Stimulated activated naive CD4-positive, alpha-beta T cell (primary cell): ENCODE measurements around the gene CDC73.
"Not testable (repeated sequence)": the region's sequence is repeated elsewhere in the genome, so short reads cannot be mapped to it uniquely, and the experiment has no call there.

Source experiments
- DNase-seq, 6 experiments: peaks; one replicate each; lab custom pipeline; 2025; lab: John Stamatoyannopoulos, UW

CDC73 gene

DNA sequence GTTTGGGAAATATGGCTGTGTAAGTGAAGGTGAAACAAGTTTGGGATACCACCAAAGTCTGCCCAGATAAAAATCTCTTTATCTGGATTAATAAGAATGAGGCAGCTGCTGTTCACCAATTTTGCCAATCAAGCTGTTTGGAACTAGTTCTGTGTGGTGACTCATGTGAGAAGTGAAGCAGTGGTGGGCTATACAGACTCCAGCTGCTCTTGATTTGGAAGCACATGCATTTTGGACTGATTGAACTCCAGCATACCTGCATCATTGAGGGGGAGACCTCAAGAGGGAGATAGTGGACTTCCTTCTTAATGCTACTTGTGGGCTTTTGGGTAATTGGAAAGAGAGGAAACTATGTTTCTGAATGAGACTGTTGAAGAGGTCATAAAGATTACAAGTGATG is 163.8 kb downstream of the CDC73 start:
- DNase-seq, result no peak

- DNase-seq, result not testable (repeated sequence)
Measured at GRCh38 chr1:193288548-193289080, 166.8 kb downstream of the CDC73 start.

- DNase-seq, result no peak
Measured at GRCh38 chr1:193293726-193294125, 171.9 kb downstream of the CDC73 start.

DNA sequence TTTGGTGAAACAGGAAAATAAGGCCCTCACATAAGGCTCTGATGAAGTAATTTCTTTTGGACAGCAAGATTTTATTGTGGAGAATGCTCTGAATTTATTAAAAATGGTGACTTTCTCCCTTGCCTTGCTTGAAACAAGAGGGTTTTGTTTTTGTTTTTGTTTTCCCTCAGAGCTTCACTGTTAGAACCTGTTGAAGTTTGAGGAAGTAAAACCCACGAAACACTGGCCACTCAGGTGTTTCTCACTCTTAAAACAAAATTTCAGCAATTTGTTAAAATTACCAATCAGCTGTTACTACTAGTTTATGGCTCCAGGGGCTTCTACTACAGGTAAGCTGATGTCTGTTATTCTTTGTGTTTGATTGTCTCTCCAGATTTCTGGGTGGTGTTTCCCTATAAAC is 177.2 kb downstream of the CDC73 start:
- no peak for DNase-seq

- no peak for DNase-seq
Measured at GRCh38 chr1:193301746-193302145, 179.9 kb downstream of the CDC73 start.

DNA sequence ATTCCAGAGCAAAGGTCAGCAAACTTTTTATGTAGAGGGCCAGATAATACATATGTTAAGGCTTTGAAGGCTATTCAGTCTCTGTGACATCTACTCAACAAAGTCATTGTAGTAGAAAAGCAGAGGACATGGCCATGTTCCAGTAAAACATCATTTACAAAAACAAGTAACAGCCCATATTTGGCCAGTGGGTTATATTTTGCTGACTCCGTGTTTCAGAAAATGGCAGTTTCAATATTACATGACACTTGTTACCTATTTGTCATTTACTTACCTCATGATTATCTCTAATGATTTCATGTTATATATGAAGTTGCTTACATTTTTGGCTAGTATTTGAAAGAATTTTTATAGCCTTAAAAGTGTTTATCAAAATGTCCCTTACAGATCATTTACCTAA is 182.0 kb downstream of the CDC73 start:
- DNase-seq, result no peak
